Daoy (cell line): ENCODE measurements around the gene PILRB. TPM values are rescaled to one million over a fixed set of nuclear protein-coding genes. Genes with fewer than 3 reads are reported as not detected.
"Not testable (repeated sequence)": the region's sequence is repeated elsewhere in the genome, so short reads cannot be mapped to it uniquely, and the experiment has no call there.

ENCODE experiments used
- DNase-seq: peaks from one replicate; pipeline ENCODE4 v3.0.0-alpha.2; 2015; ENCODE audit warnings: low read depth
- total RNA-seq: library from RNA; depleted of rRNA; stranded (reverse); fragments of >200 nt; shearing (Covaris generic); gene quantifications from 2 replicates; pipeline ENCODE4 v1.2.3, GENCODE V29; 2014; rRNA removed

PILRB gene
- 15.6 and 24.5 TPM in 2 replicates for total RNA-seq

GRCh38 chr7:100358027-100358856 lies at the start of gene PILRB:
TSS of gene PILRB (plus strand) at chr7:100358117. CDS start at chr7:100358303, 186 bp downstream.
- DNase-seq = no peak

GRCh38 chr7:100318329-100318728 lies 39.6 kb upstream of the PILRB start:
- DNase-seq = not testable (repeated sequence)

GRCh38 chr7:100321648-100322047 lies 36.3 kb upstream of the PILRB start:
- not testable (repeated sequence) for DNase-seq

- DNase-seq = not testable (repeated sequence)
These were observed 33.7 kb upstream of the PILRB start for GRCh38 chr7:100324194-100324593.

- not testable (repeated sequence) for DNase-seq
These were observed 32.2 kb upstream of the PILRB start for GRCh38 chr7:100325671-100326070.

GRCh38 chr7:100326914-100327313 lies 31.0 kb upstream of the PILRB start:
- DNase-seq = not testable (repeated sequence)

- DNase-seq = peak; percentile 98
These were observed 22.1 kb upstream of the PILRB start for GRCh38 chr7:100335566-100336466.

- peak; percentile 89 for DNase-seq
These were observed 19.7 kb upstream of the PILRB start for GRCh38 chr7:100338083-100338696.

- DNase-seq = not testable (repeated sequence)
These were observed 16.6 kb upstream of the PILRB start for GRCh38 chr7:100341286-100341685.

- DNase-seq = no peak
These were observed 15.2 kb upstream of the PILRB start for GRCh38 chr7:100342765-100343164.

- not testable (repeated sequence) for DNase-seq
These were observed 13.8 kb upstream of the PILRB start for GRCh38 chr7:100344124-100344559.

- peak; percentile 87 for DNase-seq
These were observed 13.2 kb upstream of the PILRB start for GRCh38 chr7:100344560-100345287.

GRCh38 chr7:100345288-100345672 lies 12.6 kb upstream of the PILRB start:
- peak; percentile 82 for DNase-seq

GRCh38 chr7:100346921-100347320 lies 11.0 kb upstream of the PILRB start:
- no peak for DNase-seq

- DNase-seq = no peak
These were observed 9.1 kb upstream of the PILRB start for GRCh38 chr7:100348805-100349204.

- DNase-seq = no peak
These were observed 8.2 kb upstream of the PILRB start for GRCh38 chr7:100349757-100350156.

- DNase-seq = no peak
These were observed 6.3 kb upstream of the PILRB start for GRCh38 chr7:100351657-100352058.

GRCh38 chr7:100352230-100352781 lies 5.6 kb upstream of the PILRB start:
- DNase-seq = not testable (repeated sequence)

- DNase-seq = no peak
These were observed 4.8 kb upstream of the PILRB start for GRCh38 chr7:100352984-100353684.

GRCh38 chr7:100353685-100354330 lies 4.1 kb upstream of the PILRB start:
- no peak for DNase-seq
